IMR-90 (cell line): ENCODE data around the gene ZNF471. TPM values are rescaled to one million over a fixed set of nuclear protein-coding genes. Genes with fewer than 3 reads are reported as not detected.

Experiments
- ATAC-seq: fragments of 200-7000 bp; cut with Tn5 transposase; 2 replicates; pipeline ENCODE4 v1.9.1; 2020; ENCODE audit warnings: low read depth, mild to moderate bottlenecking, moderate library complexity
- BruUV-seq: library from RNA; stranded (reverse); fragments of 400-500 nt; replicated peaks from 2 replicates; lab custom pipeline; 2021; lab: Mats Ljungman, UMichigan
- CTCF ChIA-PET: fragments of 300-600 bp; formaldehyde crosslinking; extraction: SDS; loops from one replicate; lab custom pipeline; 2021; ENCODE audit warnings: antibody characterized with exemption; lab: Yijun Ruan, JAX
- POLR2A ChIA-PET: fragments of 300-600 bp; sonication (Branson Sonifier 250); formaldehyde crosslinking; loops from one replicate; lab custom pipeline; 2022; ENCODE audit warnings: antibody characterized with exemption; ENCODE audit not compliant: unreplicated experiment; lab: Charles Lee
- DNase-seq: peaks from one replicate; pipeline ENCODE4 v3.0.0; 2013
- H2AFZ ChIP-seq: replicated peaks from 2 replicates; pipeline ENCODE3; 2013; ENCODE audit warnings: low read length, mild to moderate bottlenecking; ENCODE audit not compliant: poor library complexity
- H2AK5ac ChIP-seq: 2 replicates; pipeline ENCODE4 v1.6.1; 2013; ENCODE audit warnings: low read depth, low read length, inconsistent platforms
- H2AK9ac ChIP-seq: replicated peaks from 2 replicates; pipeline ENCODE3; 2013; ENCODE audit warnings: mild to moderate bottlenecking, low read depth, low read length, moderate library complexity; ENCODE audit not compliant: poor library complexity
- H2BK120ac ChIP-seq: 2 replicates; pipeline ENCODE4 v1.6.1; 2013; ENCODE audit warnings: low read depth, low read length, inconsistent platforms
- H2BK15ac ChIP-seq: 3 replicates; pipeline ENCODE4 v1.6.1; 2013; ENCODE audit warnings: low read depth, low read length, inconsistent platforms
- H2BK20ac ChIP-seq: 2 replicates; pipeline ENCODE4 v1.6.1; 2013; ENCODE audit warnings: low read depth, mild to moderate bottlenecking, inconsistent platforms, low read length, moderate library complexity
- H2BK5ac ChIP-seq: 2 replicates; pipeline ENCODE4 v1.6.1; 2013; ENCODE audit warnings: mild to moderate bottlenecking, low read depth, low read length, inconsistent platforms; ENCODE audit not compliant: poor library complexity, severe bottlenecking
- H3K14ac ChIP-seq: replicated peaks from 2 replicates; pipeline ENCODE4 v1.6.1; 2013; ENCODE audit warnings: low read depth, low read length, inconsistent platforms
- H3K18ac ChIP-seq: 2 replicates; pipeline ENCODE4 v1.6.1; 2013; ENCODE audit warnings: low read depth, low read length, control low read depth
- H3K23ac ChIP-seq: 2 replicates; pipeline ENCODE4 v1.6.1; 2013; ENCODE audit warnings: low read depth, low read length, inconsistent platforms
- H3K27ac ChIP-seq: 2 replicates; pipeline ENCODE4 v1.5.1; 2013; ENCODE audit warnings: mild to moderate bottlenecking, control low read depth, low read length; ENCODE audit not compliant: insufficient read depth
- H3K27me3 ChIP-seq: 2 replicates; pipeline ENCODE4 v1.6.1; 2013; ENCODE audit warnings: low read length; ENCODE audit not compliant: control insufficient read depth, insufficient read depth
- H3K36me3 ChIP-seq: 2 replicates; pipeline ENCODE4 v1.6.1; 2013; ENCODE audit warnings: low read length, mixed read lengths; ENCODE audit not compliant: control insufficient read depth, insufficient read depth
- H3K4ac ChIP-seq: 2 replicates; pipeline ENCODE4 v1.6.1; 2013; ENCODE audit warnings: low read depth, low read length, inconsistent platforms
- H3K4me1 ChIP-seq: 2 replicates; pipeline ENCODE4 v1.6.1; 2013; ENCODE audit warnings: low read length, mixed read lengths; ENCODE audit not compliant: control insufficient read depth, insufficient read depth
- H3K4me2 ChIP-seq: 2 replicates; pipeline ENCODE4 v1.6.1; 2013; ENCODE audit warnings: low read depth, mild to moderate bottlenecking, control low read depth, low read length, moderate library complexity
- H3K4me3 ChIP-seq: 2 replicates; pipeline ENCODE4 v1.5.1; 2013; ENCODE audit warnings: low read depth, mild to moderate bottlenecking, control low read depth, low read length, moderate library complexity; ENCODE audit not compliant: insufficient read depth
- H3K56ac ChIP-seq: 2 replicates; pipeline ENCODE4 v1.6.1; 2013; ENCODE audit warnings: low read length, inconsistent platforms; ENCODE audit not compliant: insufficient read depth; ENCODE audit errors: extremely low read depth
- H3K79me1 ChIP-seq, 2 experiments: 2 replicates each; pipeline ENCODE4 v1.6.1; 2013; ENCODE audit warnings: low read length in 2 of 2, inconsistent platforms in 1 of 2, low read depth in 1 of 2
- H3K9ac ChIP-seq: 2 replicates; pipeline ENCODE4 v1.6.1; 2013; ENCODE audit warnings: low read depth, low read length, control low read depth
- H3K9me1 ChIP-seq: 2 replicates; pipeline ENCODE4 v1.6.1; 2013; ENCODE audit warnings: low read length, inconsistent platforms; ENCODE audit not compliant: insufficient read depth
- H3K9me3 ChIP-seq: 2 replicates; pipeline ENCODE4 v1.6.1; 2013; ENCODE audit warnings: low read length; ENCODE audit not compliant: control insufficient read depth, insufficient read depth
- H4K20me1 ChIP-seq: 2 replicates; pipeline ENCODE4 v1.6.1; 2013; ENCODE audit warnings: low read length, inconsistent platforms; ENCODE audit not compliant: insufficient read depth
- H4K5ac ChIP-seq: 2 replicates; pipeline ENCODE4 v1.6.1; 2013; ENCODE audit warnings: mild to moderate bottlenecking, low read depth, low read length, control low read depth
- H4K8ac ChIP-seq, 2 experiments: 2 replicates each; pipeline ENCODE4 v1.6.1; 2013; ENCODE audit warnings: low read depth in 2 of 2, low read length in 2 of 2, control low read depth in 1 of 2, inconsistent platforms in 1 of 2
- H4K91ac ChIP-seq: 2 replicates; pipeline ENCODE4 v1.6.1; 2013; ENCODE audit warnings: low read depth, low read length, inconsistent platforms; ENCODE audit not compliant: insufficient read depth
- BHLHE40 ChIP-seq: fragments of 150-350 bp; IDR thresholded peaks from 2 replicates; pipeline ENCODE4 v1.6.1; 2016; ENCODE audit warnings: mild to moderate bottlenecking, low read depth, low read length
- CEBPB ChIP-seq: IDR thresholded peaks from 2 replicates; pipeline ENCODE4 v1.6.1; 2012; ENCODE audit warnings: low read depth, low read length, improper control_type of control experiment
- CHD1 ChIP-seq: IDR thresholded peaks from 2 replicates; pipeline ENCODE4 v1.6.1; 2012; ENCODE audit warnings: low read depth, low read length, improper control_type of control experiment
- CTCF ChIP-seq: conservative IDR thresholded peaks from 2 replicates; pipeline ENCODE4 v1.5.1; 2012; ENCODE audit warnings: mild to moderate bottlenecking, low read depth, low read length, improper control_type of control experiment
- ELK1 ChIP-seq: fragments of 150-350 bp; IDR thresholded peaks from 2 replicates; pipeline ENCODE4 v1.6.1; 2016; ENCODE audit warnings: low read depth, mild to moderate bottlenecking, low read length, moderate library complexity, borderline replicate concordance
- FOS ChIP-seq: fragments of 150-350 bp; IDR thresholded peaks from 2 replicates; pipeline ENCODE4 v1.6.1; 2016; ENCODE audit warnings: low read depth, low read length
- MAFK ChIP-seq: IDR thresholded peaks from 2 replicates; pipeline ENCODE4 v1.6.1; 2012; ENCODE audit warnings: low read depth, low read length, improper control_type of control experiment
- MAZ ChIP-seq: IDR thresholded peaks from 2 replicates; pipeline ENCODE4 v1.6.1; 2012; ENCODE audit warnings: low read depth, mild to moderate bottlenecking, low read length, improper control_type of control experiment, moderate library complexity, borderline replicate concordance
- MXI1 ChIP-seq: IDR thresholded peaks from 2 replicates; pipeline ENCODE4 v1.6.1; 2012; ENCODE audit warnings: low read depth, mild to moderate bottlenecking, low read length, moderate library complexity, borderline replicate concordance
- NFE2L2 ChIP-seq: fragments of 150-350 bp; IDR thresholded peaks from 2 replicates; pipeline ENCODE4 v1.6.1; 2016; ENCODE audit warnings: low read depth, mild to moderate bottlenecking, low read length
- POLR2A ChIP-seq: IDR thresholded peaks from 2 replicates; pipeline ENCODE4 v1.6.1; 2012; ENCODE audit warnings: mild to moderate bottlenecking, low read depth, low read length
- RAD21 ChIP-seq: IDR thresholded peaks from 2 replicates; pipeline ENCODE4 v1.6.1; 2012; ENCODE audit warnings: low read length, improper control_type of control experiment
- RCOR1 ChIP-seq: IDR thresholded peaks from 2 replicates; pipeline ENCODE4 v1.6.1; 2012; ENCODE audit warnings: mild to moderate bottlenecking, low read length, improper control_type of control experiment; ENCODE audit not compliant: insufficient replicate concordance
- RFX5 ChIP-seq: IDR thresholded peaks from 2 replicates; pipeline ENCODE4 v1.8.0; 2012; ENCODE audit warnings: low read depth, mild to moderate bottlenecking, low read length, moderate library complexity
- SMC3 ChIP-seq: fragments of 150-350 bp; IDR thresholded peaks from 2 replicates; pipeline ENCODE4 v1.6.1; 2016; ENCODE audit warnings: low read depth, mild to moderate bottlenecking, antibody characterized with exemption, low read length, moderate library complexity
- WGBS, 2 experiments: methylation state at CpG; one replicate each; pipeline versions ENCODE4 v1.1.5 to v1.1.7; 2013; ENCODE audit warnings: missing lambda C conversion rate in 2 of 2; ENCODE audit not compliant: insufficient read length in 1 of 2; ENCODE audit errors: extremely low coverage in 2 of 2; 5-methylcytosine and 5-hydroxymethylcytosine counted together
- dilution Hi-C: fragments of 300-500 bp; cut with HindIII; formaldehyde crosslinking; loops from one replicate; pipeline ENCODE4 v1.14.3; 2018; ENCODE audit warnings: low sequenced_read_pairs; ENCODE audit not compliant: unreplicated experiment
- in situ Hi-C: fragments of 300-500 bp; cut with MboI; formaldehyde crosslinking; loops from 3 replicates; pipeline ENCODE4 v1.14.3; 2019; ENCODE audit warnings: low sequenced_read_pairs, inconsistent platforms, mixed read lengths
- intact Hi-C: fragments of 100-400 bp; cut with micrococcal nuclease; formaldehyde crosslinking; loops from 2 replicates; pipeline ENCODE4 v1.10.0; 2022
- polyA plus RNA-seq, 3 experiments: library from polyadenylated mRNA; depleted of rRNA; stranded (reverse); fragments of >200 nt; gene quantifications; 2 replicates each; pipeline ENCODE4 v1.2.3, GENCODE V29; 2012; ENCODE audit warnings: low replicate concordance in 1 of 3
- total RNA-seq: library from RNA; depleted of rRNA; stranded (reverse); fragments of >200 nt; gene quantifications from 2 replicates; pipeline ENCODE4 v1.2.3, GENCODE V29; 2012
- TF ChIP-seq, protein P1 (sequence below): fragments of 150-350 bp; IDR thresholded peaks from 2 replicates; pipeline ENCODE4 v1.6.1; 2017; ENCODE audit warnings: mild to moderate bottlenecking, antibody characterized with exemption, low read length, low read depth

ZNF471 gene
- total and polyA plus RNA-seq, 2 of the 4 experiments (the other 2 are of a cell fraction), result 2.3 to 2.5 TPM

DNA sequence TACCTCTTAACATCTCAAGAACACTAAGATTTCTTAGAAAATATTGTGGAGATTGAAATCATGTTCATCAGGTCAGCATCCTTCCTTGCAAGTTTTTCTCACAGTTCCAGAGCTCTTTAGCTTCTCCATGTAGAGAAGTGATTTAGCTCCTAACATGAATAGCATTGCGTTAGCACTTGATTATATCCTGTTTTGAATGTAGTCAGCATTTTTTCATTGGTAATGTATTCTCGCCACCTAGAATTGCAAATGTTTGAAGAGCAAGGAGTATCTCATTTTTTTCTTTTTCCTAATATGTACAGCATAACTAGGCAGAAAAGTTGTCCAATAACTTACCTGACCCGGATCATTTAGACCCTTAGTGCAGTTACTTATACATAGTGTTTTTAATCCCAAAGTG is 66.3 kb downstream of the ZNF471 start:
- no peak for ATAC-seq
- no peak overlapping the region for H3K23ac ChIP-seq

More for the DNA sequence above, 66.3 kb downstream of the ZNF471 start:
- H3K18ac ChIP-seq, result no peak overlapping the region
- no peaks in the 10 kb centered on the region for H3K27me3 ChIP-seq
- H3K9me1 ChIP-seq, result no peaks in the 10 kb centered on the region
- H3K36me3 ChIP-seq, result peaks cover 41% of the 10 kb centered on the region
- CTCF ChIA-PET, result no interaction called here
- no peak overlapping the region for H2AK9ac ChIP-seq
- no peak overlapping the region for H2BK15ac ChIP-seq
- dilution Hi-C loops (no loop called here), intact Hi-C loops (no loop called here), in situ Hi-C loops (no loop called here)
- no peak overlapping the region for H3K4me2 ChIP-seq
- no peak overlapping the region for H2AK5ac ChIP-seq
- H3K14ac ChIP-seq, result no peak overlapping the region
- H3K4ac ChIP-seq, result no peak overlapping the region
- H3K27ac ChIP-seq, result no peak overlapping the region
- no peak overlapping the region for H4K8ac ChIP-seq
- no peak for DNase-seq
- H4K5ac ChIP-seq, result no peak overlapping the region
- H4K91ac ChIP-seq, result no peak overlapping the region
- no peaks in the 10 kb centered on the region for H3K79me1 ChIP-seq
- no peak overlapping the region for H2AFZ ChIP-seq
- H3K4me3 ChIP-seq, result no peak overlapping the region
- POLR2A ChIA-PET, result no interaction called here
- peaks cover 79% of the 10 kb centered on the region for H3K9me3 ChIP-seq
- BruUV-seq, result no TSS peak
- H3K4me1 ChIP-seq, result no peaks in the 10 kb centered on the region
- no peak for TF ChIP-seq ELK1
- TF ChIP-seq NFE2L2, result no peak
- no peak for TF ChIP-seq CHD1
- no peak for TF ChIP-seq RCOR1
- no peak for TF ChIP-seq MXI1
- no peak for TF ChIP-seq FOS
- TF ChIP-seq, protein P1, sequence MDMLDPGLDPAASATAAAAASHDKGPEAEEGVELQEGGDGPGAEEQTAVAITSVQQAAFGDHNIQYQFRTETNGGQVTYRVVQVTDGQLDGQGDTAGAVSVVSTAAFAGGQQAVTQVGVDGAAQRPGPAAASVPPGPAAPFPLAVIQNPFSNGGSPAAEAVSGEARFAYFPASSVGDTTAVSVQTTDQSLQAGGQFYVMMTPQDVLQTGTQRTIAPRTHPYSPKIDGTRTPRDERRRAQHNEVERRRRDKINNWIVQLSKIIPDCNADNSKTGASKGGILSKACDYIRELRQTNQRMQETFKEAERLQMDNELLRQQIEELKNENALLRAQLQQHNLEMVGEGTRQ, result no peak
- no peak for TF ChIP-seq MAZ
- TF ChIP-seq BHLHE40, result no peak
- TF ChIP-seq RAD21, result no peak
- TF ChIP-seq CEBPB, result no peak
- no peak for TF ChIP-seq POLR2A
- TF ChIP-seq CTCF, result no peak
- TF ChIP-seq MAFK, result no peak; the same call in 1 of the 2 replicates
- TF ChIP-seq RFX5, result no peak
- TF ChIP-seq SMC3, result no peak
- no peak overlapping the region for H3K9ac ChIP-seq
- no peak overlapping the region for H2BK120ac ChIP-seq
- no CpG with 5 or more reads among the region's 3 CpGs for WGBS, 2 experiments
- H2BK5ac ChIP-seq, result no peak overlapping the region
- H3K56ac ChIP-seq, result no peak overlapping the region
- H4K20me1 ChIP-seq, result no peaks in the 10 kb centered on the region
- no peak overlapping the region for H2BK20ac ChIP-seq
